Inflammatory macrophage treated with lipopolysaccharide for 1 hour (primary cell): Measurements from ENCODE around the gene RPS6KL1.

Source experiments
- DNase-seq, 2 donors: peaks; one replicate each; pipeline ENCODE4 v3.0.0-alpha.2; 2020 to 2022

RPS6KL1 gene, protein sequence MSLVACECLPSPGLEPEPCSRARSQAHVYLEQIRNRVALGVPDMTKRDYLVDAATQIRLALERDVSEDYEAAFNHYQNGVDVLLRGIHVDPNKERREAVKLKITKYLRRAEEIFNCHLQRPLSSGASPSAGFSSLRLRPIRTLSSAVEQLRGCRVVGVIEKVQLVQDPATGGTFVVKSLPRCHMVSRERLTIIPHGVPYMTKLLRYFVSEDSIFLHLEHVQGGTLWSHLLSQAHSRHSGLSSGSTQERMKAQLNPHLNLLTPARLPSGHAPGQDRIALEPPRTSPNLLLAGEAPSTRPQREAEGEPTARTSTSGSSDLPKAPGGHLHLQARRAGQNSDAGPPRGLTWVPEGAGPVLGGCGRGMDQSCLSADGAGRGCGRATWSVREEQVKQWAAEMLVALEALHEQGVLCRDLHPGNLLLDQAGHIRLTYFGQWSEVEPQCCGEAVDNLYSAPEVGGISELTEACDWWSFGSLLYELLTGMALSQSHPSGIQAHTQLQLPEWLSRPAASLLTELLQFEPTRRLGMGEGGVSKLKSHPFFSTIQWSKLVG

DNA sequence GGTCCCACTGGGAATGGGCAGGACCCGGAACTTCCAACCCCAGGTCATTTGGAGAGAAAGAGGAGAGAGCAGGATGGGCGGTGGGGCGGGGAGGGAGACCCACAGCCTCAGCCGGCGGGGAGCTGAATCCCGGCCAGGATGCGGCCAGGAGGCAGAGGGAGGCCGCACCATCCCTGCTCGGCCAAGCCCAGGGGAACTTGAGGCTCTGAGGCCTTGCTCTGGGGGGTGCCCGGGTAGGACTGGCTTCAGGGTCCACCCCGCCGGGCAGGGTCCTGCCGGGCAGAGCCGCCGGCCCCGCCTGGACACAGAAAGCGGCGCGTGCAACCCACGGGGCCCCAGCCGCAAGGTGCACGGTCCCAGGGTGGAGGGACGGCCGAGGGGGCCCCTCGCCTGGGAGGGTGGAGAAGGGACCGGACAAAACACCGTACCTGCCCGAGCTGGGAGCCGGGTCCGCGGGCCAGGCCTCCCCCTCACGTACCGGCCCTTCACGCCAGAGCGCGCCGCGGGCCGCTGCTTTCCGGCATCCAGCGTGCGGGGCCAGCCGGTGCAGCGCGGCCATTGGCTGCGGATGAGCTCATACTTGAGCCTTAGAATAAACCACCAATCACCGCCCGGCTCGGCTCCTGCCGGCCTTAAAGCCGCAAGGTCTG lies at the start of gene RPS6KL1:
Gene RPS6KL1 (minus strand): TSS at position 509 of the 650 bp plus-strand sequence. CDS start 1,719 bp downstream, outside the sequence.
- peak; percentile 57 to 75 for DNase-seq

DNA sequence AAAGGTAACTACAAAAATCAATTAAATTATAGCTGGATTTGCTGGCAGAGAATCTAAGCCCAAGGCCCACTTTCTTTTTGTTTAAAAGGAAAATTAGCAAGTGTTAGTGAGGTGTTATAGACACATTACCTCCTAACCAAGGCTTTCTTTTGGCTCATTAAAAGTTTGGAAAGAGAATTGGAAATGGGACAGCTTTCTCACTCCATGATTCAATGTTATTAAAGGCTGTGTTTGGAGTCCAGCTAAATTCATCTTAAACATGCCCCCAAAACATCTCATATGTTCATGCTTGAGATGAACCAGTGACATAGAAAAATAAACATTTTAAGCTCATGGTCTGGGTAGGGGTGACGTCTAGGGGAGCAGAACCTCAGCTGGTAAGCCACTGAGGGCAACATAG lies 45.8 kb upstream of the RPS6KL1 start:
- no peak for DNase-seq

DNA sequence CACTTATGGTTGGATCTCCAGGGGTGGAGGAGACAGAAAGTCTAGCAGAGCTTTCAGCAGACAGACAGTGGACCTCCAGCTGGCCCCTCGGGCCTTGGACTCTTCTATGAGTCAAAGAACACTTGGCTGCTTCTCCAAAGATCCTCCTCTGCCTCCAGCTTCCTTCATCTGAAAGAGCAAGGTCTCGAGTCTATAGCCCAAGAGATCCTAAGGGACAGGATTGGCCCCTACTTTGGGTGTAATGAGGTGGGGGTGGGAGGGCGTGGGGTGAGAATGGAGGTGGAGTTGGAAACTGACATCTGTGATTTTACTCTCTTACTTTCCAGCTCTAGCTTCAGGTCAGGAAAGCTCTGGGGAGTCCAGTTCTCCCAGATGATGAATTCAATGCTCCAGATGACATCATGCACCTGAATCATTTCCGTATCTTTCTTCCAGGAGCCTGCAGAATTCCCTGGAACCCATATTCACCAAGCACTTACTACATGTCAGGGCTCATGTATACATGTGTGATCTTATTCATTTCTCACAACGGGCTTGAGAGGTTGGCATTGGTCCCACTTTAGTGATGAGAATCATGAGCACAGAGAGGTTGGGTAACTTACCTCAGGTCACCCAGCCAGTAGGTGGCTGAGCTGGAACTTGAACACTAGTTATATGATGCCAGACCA lies 42.6 kb upstream of the RPS6KL1 start:
- DNase-seq, result no peak

DNA sequence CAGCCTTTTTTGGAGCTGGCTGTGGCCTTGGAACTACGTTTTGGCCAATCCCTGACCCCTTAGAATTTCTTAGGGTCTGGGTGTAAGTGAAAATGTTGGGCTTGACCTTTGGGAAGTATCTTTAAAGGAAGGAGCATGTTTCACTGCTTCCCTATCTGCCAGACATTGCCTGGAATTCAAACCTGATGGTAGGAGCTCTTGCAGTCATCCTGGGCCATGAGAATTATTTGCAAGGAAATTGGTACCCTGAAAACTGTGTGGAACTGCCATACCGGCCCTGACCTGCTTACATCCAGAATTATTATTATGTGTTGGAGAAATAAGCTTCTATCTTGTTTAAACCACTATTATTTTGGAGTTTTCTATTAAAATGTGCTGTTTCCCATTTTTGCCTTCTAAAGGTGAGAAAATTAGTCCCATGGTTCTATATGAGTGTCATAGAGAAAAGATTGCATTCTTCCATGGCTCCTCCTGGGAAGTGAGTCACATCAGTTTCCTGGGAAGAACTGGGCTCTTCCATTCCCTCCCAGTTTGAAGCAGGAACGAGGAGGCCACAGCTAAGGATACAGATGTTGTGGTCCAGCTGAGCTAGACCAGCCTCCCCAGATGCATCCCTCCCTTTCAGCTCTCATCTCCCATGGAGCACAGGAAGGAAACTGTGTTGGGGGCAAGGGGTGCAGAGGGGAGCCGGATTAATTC lies 41.9 kb upstream of the RPS6KL1 start:
- no peak for DNase-seq

DNA sequence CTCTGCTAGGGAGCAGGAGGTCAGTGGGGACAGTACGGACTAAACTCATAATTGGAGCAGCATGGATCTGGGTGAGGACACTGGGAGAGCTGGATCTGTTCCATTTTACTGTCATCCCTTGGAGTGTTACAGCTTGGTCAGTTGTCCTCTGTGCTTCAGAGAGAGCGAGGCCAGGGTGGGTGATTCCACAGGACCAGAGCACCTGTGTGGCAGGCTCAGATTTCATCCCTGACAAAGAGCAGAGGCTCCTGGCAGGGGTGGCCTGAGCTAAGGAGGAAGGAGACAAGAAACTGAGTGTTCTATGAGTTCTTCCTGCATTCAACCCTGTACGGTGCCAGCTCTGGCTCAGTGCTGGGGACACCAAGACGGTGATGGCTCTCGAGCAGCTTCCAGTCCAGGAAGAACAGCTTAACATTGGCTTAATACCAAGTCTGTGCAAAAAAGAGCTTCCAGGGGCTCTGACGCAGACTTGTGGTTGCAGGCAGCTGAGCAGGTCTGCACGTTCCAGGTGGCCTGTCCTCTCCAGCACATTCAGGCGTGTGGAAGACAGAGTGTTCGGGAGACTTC lies 40.7 kb upstream of the RPS6KL1 start:
- DNase-seq, result no peak

DNA sequence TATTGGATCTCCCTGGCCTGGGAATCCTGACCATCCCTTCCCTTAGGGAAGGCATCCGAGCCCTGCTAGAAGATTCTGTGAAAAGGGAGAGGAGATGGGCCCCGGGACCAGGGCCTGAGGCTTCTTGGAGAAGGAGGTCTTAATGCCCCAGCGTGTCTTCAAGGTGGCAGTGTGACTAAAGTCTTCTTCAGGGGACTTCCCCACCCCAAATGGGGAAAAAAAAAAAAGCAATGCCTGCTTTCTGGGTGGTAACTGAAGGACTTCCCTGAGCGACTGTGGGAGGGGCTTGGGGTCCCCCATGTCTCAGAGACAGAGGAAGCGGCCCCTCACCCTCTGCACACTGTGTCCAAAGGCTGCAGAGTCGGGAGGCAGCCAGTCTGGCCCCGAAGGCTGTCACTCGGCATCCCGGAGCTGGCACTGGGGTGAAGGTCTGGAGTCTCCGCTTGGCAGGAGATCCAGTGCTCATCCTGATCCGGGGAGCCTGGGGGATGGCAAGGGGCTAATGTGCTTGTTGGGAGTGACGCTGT lies 40.2 kb upstream of the RPS6KL1 start:
- DNase-seq, result peak; percentile 6 to 7

DNA sequence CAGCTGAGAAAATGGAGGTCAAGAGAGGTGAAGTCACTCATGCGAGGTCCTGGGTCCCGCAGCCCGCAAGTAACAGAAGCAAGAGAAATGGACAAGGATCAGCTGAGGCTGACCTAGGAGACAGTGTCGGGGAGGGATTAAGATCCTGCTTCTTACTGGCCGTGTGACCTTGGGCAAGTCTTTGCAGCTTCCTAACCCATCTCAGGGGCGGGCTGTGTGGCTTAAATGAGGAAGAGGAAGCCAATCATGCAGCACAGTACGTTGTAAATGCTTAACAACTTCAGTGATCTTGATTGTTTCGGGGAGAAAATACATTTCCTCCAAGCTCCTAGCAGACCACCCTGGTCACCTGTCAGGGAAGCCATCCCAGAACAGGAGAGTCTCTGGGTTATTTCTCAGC lies 39.4 kb upstream of the RPS6KL1 start:
- peak; percentile 69 to 78 for DNase-seq

DNA sequence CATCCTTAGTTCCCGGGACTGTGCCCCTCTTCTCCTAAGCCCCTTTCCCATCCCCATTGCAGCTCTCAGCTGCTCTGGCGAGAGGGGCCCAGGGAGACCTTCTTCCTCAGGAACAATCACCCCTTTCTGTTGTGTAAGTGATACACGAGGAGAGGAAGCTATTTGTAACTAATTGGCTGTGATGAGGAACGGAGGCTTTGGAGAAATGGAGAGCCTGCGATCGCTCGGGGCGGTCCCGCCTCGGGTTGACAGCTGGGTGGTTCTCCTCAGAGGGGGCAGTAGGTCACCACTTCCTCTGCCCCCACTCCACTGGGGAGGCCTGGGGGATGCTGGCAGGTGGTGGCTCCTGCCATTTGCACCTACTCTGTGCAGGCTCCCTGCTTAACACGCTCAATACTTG lies 39.0 kb upstream of the RPS6KL1 start:
- peak; percentile 28 to 38 for DNase-seq

DNA sequence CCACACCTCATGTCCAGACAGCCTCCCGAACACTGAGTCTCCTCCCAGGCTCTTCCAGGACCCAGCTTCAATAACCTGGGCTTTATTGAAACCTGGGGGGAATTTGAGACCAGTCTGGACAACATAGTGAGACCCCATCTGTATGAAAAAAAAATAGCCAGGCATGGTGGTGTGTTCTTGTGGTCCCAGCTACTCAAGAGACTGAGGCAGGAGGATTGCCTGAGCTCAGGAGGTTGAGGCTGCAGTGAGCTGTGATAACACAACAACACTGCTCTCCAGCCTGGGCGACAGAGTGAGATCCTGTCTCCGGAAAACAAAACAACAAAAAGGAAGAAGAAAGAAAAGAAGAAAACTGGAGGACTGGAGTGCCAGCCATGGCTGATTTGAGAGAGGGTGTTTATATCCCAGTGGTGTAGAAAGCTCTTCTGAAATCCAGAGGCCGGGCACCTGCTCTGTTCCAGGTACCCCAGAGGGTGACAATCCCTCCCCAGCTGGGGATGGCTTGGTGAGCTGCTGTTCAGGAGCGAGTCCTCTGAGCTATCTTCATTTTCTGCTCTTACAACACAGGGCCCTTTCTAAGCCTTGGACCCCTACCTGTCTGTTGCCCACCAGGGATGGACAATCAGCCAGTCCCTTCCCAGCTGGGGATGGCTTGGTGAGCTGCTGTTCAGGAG lies 38.3 kb upstream of the RPS6KL1 start:
- no peak for DNase-seq

DNA sequence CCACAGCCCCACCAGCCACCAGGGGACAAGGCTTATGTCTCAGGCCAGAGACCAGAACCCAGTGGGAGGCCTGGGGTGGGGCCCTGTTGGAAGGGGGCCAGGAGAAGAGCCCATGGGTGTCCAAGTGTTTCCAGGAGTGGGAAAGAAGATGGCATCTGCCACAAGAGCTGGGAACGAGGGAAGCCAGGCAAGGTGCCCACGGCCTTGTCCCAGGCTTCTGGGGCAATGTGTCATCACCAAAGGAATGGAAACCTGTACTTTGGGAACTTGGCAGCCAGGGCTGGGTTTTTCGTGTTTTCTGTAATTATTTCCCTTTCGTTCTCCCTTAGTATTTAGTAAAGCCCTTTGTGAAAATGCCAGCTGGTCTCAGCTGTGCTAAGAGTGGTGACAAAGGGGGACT lies 37.7 kb upstream of the RPS6KL1 start:
- no peak for DNase-seq

DNA sequence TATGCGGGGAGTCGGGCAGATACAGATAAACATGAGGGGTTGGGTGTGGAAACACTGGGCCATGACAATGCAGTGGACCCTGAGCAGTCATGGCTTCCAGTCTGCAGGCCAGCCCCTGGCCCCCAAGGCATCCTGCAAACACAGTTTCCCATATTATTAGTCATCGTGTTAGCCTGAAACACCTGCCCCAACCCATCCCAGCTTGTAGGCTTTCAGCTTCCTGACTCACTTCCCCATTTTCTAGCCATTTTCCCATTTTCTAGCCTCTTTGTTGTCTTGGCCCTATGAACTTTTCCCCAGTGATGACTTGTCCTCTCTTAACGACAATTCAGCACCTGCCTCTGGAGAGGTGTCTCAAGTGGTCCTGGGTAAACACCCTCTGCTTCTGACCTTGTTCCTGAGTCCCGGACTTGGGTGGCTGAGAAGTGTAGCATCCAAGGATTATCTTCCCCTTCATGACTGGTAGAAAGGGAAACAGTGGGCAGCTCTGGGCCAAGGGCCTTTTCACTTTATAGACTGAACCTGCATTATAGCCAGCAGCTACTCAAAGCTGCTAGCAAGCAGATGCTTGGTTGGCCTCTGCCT lies 36.6 kb upstream of the RPS6KL1 start:
- DNase-seq, result peak in 1 of 2 donors; percentile 8

DNA sequence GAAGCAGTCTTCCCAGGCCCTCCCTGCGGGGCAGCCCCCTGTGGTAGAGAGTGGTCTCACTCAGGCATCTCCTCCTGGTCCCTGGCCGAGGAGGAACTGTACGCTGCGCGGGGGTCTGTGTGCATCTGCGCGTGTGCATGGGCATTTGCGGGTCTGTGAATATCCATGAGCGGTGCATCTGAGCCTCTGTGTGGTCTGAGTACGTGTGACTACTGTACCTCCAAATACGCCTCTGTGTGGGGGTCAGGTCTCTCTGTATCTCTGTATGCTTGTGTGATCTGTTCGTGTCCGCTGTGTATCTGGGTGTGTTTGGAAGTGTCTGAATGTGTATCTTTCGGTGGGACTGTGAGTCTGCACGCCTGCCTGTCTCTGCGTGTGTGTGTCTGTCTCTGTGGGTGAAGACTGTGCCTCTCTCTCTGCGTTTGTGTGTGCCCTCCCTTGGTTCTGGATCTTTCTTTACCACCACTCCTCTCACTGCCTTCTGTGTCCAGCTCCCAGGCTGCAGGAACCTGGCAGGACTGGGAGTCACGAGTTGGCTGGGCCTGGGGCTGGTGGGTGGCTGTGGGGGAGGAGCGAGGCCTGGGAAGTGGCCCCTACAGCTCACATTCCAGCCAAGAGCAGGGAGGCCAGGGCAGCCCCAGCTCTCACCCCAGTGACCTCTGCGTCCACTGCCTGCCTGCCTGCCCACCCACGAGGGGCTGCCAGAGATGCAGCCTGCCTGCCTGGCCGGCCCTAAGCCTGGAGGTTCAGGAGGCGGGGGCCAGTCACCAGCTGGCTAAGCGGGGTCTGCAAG lies 33.4 kb upstream of the RPS6KL1 start:
- no peak for DNase-seq

DNA sequence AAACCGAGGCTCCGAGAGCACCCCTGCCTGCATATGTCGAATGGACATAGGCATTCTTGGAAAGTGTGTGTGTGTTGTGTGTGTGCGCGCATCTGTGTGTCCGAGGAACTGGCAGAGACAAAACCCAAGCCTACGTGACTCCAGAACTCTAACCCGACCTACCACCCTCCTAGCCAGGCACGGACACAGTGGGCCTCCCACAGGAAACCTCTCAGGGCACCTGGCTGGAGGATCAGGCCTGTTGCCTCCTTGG lies 32.9 kb upstream of the RPS6KL1 start:
- DNase-seq, result no peak

DNA sequence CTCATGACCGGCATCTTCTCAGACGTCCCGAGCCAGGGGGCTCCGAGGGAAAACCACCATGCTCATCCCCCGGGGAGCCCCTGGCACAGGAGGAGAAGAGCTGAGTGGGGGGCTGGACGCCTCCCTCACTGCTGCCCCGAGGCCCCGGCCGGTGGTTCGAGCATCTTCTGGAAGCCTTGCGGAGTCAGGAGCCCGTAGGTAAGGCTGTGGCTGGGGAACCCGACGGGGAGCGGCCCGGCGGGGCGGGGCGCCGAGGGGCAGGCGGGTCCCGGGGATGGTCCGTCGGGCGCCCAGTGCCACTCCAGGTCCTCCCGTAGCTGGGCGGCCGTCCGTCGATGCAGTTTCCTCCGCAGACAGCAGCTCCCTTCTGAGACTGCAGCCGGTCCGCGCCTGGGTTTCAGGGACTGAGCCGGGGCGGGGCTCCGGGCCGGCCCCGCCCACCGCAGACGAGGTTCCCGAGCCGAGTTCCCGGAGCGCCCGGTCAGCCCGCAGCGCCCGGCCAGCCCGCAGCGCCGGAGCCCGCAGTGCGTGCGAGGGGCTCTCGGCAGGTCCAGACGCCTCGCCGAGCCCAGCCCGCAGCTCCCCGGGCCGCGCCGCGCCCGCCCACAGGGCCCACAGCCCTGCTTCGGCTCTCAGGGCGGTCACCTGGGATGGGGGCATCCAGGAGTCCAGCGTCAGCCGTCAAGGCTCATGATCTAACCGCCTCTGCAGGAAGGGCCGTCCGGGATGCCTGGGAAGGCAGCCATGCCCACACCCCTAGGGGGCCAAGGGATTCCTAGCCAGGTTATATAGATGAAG lies 32.4 kb upstream of the RPS6KL1 start, which contains the start of gene PGF:
Gene PGF (minus strand): TSS at position 369 of the 798 bp plus-strand sequence. CDS start 355 bp downstream, at position 14.
- peak; percentile 39 to 49 for DNase-seq

DNA sequence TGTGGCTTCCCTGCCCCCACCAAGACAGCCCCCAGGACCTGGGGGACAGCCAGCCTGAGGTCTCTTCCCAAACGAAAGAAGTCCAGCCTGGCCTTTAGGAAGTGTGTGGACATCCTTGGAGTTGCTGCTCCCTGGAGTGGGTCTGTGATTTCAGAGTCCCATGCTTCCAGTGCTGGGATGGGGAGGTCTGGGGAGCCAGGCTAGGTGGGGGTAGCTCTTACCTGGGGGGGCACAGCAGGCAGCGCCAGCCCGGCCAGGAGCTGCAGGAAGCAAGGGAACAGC lies 31.8 kb upstream of the RPS6KL1 start:
- DNase-seq, result no peak

DNA sequence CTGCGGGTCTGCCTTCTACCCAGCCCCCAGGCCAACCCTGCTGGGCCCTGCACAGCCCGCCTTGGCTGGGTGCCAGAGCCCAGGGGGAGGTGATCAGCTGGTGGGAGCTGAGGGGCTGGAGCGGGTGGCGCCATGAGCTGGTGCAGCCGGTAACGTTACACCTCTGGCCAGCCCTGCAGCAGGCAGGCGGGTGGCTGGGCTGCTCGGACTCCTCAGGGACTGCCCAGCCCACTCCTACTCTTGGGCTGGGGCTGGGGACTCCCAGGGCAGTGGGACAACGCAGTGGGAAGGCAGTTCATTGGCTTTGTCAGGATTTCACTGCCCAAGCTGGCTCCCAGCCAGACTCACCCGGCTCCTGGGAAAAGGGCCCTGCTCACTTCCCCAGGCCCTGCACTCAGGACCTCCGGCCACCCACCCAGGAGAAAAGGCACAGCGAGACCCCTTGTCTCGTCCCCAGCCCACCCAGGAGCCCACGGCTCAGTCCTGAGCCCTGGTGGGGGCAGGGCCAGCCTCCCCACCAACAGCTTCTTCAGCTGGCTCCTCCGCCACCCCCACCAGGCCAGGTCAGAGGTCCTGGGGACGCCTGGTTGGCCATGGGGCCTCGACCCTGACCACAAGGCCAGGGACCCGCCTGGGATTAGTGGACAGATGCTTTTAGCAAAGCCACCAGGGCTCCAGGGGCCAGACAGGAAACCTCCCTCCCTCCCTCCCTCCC lies 31.3 kb upstream of the RPS6KL1 start:
- DNase-seq, result no peak

DNA sequence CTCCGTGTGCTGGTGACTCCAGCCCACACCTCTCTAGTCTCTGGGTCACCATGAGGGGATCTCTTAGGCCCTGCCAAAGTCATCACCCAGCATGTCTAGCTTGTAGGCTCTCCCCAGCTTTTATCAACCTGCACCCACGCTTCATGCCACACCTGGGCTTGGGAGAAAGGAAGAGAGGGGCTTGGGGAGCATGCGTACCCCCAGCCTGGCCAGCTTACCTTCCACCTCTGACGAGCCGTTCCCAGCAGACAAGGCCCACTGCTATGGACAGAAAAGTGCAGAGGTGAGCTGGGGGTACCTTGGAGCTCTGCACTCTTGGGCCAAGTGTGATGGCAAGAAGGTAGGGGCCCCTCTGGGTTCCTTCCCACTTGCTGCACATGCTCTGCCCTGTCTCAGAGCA lies 30.6 kb upstream of the RPS6KL1 start:
- DNase-seq, result no peak

DNA sequence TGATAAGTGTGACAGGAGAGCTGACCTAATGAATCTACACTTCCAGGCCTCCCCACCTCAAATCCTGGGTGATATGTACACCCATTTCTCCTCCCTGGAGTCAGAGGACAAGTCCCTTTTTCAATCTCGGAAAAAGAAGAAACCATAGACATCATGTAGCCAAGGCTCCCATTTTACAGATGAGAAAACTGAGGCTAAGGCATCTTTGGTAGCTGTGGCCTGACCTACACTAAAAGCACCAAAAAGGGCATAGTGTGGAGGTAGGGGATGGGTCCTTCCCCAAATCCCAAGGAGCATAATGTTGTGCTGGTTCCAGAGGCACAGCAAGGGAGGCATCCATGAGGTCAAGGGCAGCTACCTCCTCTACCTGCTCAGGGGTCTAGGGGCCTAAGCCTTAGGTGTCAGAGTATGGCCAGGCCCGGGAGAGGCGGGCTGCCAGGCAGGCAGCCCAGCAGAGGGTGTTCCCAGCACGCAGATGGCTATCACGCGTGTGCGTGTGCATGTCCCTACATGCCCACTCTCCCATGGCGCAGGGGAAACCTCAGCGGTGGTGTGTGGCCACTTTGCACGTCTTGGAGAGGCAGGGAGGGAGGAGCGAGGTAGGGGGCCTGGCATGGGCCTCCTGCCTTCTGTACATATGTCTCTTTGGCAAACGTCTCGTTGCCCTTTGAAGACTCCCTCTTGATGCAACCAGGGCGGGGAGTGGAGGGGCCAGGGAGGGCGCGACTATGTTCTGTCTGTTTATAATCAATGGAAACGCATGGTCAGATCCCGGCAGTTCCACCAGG lies 29.8 kb upstream of the RPS6KL1 start:
- no peak for DNase-seq
